ENCODE data around the gene LRRN4. TPM values are rescaled to one million over a fixed set of nuclear protein-coding genes. Genes with fewer than 3 reads are reported as not detected.

Gene LRRN4
- total RNA-seq, 1 donor: 0.09 TPM

- DNase-seq (ENCODE audit: low read depth): peak; percentile 97
- no peak overlapping the region for H3K4me3 ChIP-seq (ENCODE audit: low read depth, low read length)
- TF ChIP-seq CTCF (IDR thresholded peaks at IDR 0.05; ENCODE audit: insufficient read depth, low read length): no peak
Measured at GRCh38 chr20:6008254-6008653, 45.6 kb downstream of the LRRN4 start.

GRCh38 chr20:6007529-6008103, 46.2 kb downstream of the LRRN4 start:
- H3K4me3 ChIP-seq (ENCODE audit: low read depth, low read length): peak overlapping the region; percentile 80
- no peak for TF ChIP-seq CTCF (IDR thresholded peaks at IDR 0.05; ENCODE audit: insufficient read depth, low read length)
- DNase-seq (ENCODE audit: low read depth): peak; percentile 10

- no peak for DNase-seq (ENCODE audit: low read depth)
- peak overlapping the region; percentile 80 for H3K4me3 ChIP-seq (ENCODE audit: low read depth, low read length)
- TF ChIP-seq CTCF (IDR thresholded peaks at IDR 0.05; ENCODE audit: insufficient read depth, low read length): no peak
Measured at GRCh38 chr20:6007094-6007528, 46.7 kb downstream of the LRRN4 start.

GRCh38 chr20:6006603-6006949, 47.3 kb downstream of the LRRN4 start:
- TF ChIP-seq CTCF (IDR thresholded peaks at IDR 0.05; ENCODE audit: insufficient read depth, low read length): no peak
- DNase-seq (ENCODE audit: low read depth): no peak
- H3K4me3 ChIP-seq (ENCODE audit: low read depth, low read length): peak overlapping the region; percentile 80

- no peak overlapping the region for H3K4me3 ChIP-seq (ENCODE audit: low read depth, low read length)
- TF ChIP-seq CTCF (IDR thresholded peaks at IDR 0.05; ENCODE audit: insufficient read depth, low read length): no peak
- no peak for DNase-seq (ENCODE audit: low read depth)
Measured at GRCh38 chr20:6000871-6001270, 53.0 kb downstream of the LRRN4 start.

GRCh38 chr20:5999783-6000182, 54.1 kb downstream of the LRRN4 start:
- H3K4me3 ChIP-seq (ENCODE audit: low read depth, low read length): no peak overlapping the region
- no peak for TF ChIP-seq CTCF (IDR thresholded peaks at IDR 0.05; ENCODE audit: insufficient read depth, low read length)
- no peak for DNase-seq (ENCODE audit: low read depth)

GRCh38 chr20:5996765-5997164, 57.1 kb downstream of the LRRN4 start:
- no peak for TF ChIP-seq CTCF (IDR thresholded peaks at IDR 0.05; ENCODE audit: insufficient read depth, low read length)
- H3K4me3 ChIP-seq (ENCODE audit: low read depth, low read length): no peak overlapping the region
- DNase-seq (ENCODE audit: low read depth): no peak

All from fibroblast of the aortic adventitia (primary cell).